NCI-H345 treated with DMSO at 0.1 percent for 48 hours (cell line): Measurements from ENCODE around the gene SLC9A2.

Source experiments
- DNase-seq: peaks from one replicate; lab custom pipeline; 2025; ENCODE audit not compliant: unreplicated experiment; lab: John Stamatoyannopoulos, UW

SLC9A2 gene

GRCh38 chr2:102672107-102672776 lies 52.9 kb downstream of the SLC9A2 start:
- no peak for DNase-seq

- no peak for DNase-seq
Observed at GRCh38 chr2:102674370-102674769, 55.0 kb downstream of the SLC9A2 start.

- DNase-seq = no peak
Observed at GRCh38 chr2:102674836-102675235, 55.5 kb downstream of the SLC9A2 start.

- no peak for DNase-seq
Observed at GRCh38 chr2:102677244-102678215, 58.2 kb downstream of the SLC9A2 start.

GRCh38 chr2:102678442-102678841 lies 59.1 kb downstream of the SLC9A2 start:
- no peak for DNase-seq

GRCh38 chr2:102686479-102687439 lies 67.4 kb downstream of the SLC9A2 start:
- no peak for DNase-seq

- no peak for DNase-seq
Observed at GRCh38 chr2:102690012-102690411, 70.7 kb downstream of the SLC9A2 start.

GRCh38 chr2:102696463-102696862 lies 77.1 kb downstream of the SLC9A2 start:
- DNase-seq = no peak

GRCh38 chr2:102698369-102699111 lies 79.2 kb downstream of the SLC9A2 start:
- DNase-seq = no peak

- DNase-seq = no peak
Observed at GRCh38 chr2:102703305-102703704, 84.0 kb downstream of the SLC9A2 start.

GRCh38 chr2:102703748-102704147 lies 84.4 kb downstream of the SLC9A2 start:
- peak; percentile 1 for DNase-seq

GRCh38 chr2:102704531-102704930 lies 85.2 kb downstream of the SLC9A2 start:
- DNase-seq = no peak

GRCh38 chr2:102707796-102708695 lies 88.7 kb downstream of the SLC9A2 start:
- DNase-seq = no peak

- no peak for DNase-seq
Observed at GRCh38 chr2:102708847-102709559, 89.7 kb downstream of the SLC9A2 start.

GRCh38 chr2:102717308-102718018 lies 98.1 kb downstream of the SLC9A2 start:
- DNase-seq = no peak

GRCh38 chr2:102718387-102719316 lies 99.3 kb downstream of the SLC9A2 start:
- DNase-seq = no peak

GRCh38 chr2:102724016-102724490 lies 104.7 kb downstream of the SLC9A2 start:
- no peak for DNase-seq
